Measurements from ENCODE around the gene KDELR1. TPM values are rescaled to one million over a fixed set of nuclear protein-coding genes. Genes with fewer than 3 reads are reported as not detected.

The KDELR1 gene
- total and polyA plus RNA-seq, 9 of the 15 experiments (the other 6 are each of a cell fraction or from before 2014, with no cell fraction given) = 6.1 to 165 (median 58.5) TPM

- ChIA-PET CTCF (ENCODE audit: low intra/inter-chr PET ratio) (interaction anchor here (0.7 kb wide), 1 partner anchor 82 kb away, joined by 5 read pairs; no protein-coding TSS in a partner anchor), POLR2A (interaction anchor here (0.6 to 0.9 kb wide), 2 partner anchors 15 to 39 kb away, joined by 3 read pairs; partner anchors contain the start of gene TMEM143)
- H3K27ac ChIP-seq (ENCODE audit: extremely low read depth, low read depth, low read length) = no peak overlapping the region
- in situ Hi-C loops (cut with MboI) = loop anchor here (5.0 kb wide), 1 partner anchor 46 kb away; no protein-coding TSS in a partner anchor
- no peaks in the 10 kb centered on the region for H3K9me1 ChIP-seq (ENCODE audit: control insufficient read depth, insufficient read depth, low read length)
- no peak for FAIRE-seq
- no peak for ATAC-seq
- H2AFZ ChIP-seq (ENCODE audit: low read depth, low read length) = no peak overlapping the region
- H3K4me1 ChIP-seq (replicated peaks in 1 of 2; ENCODE audit: control insufficient read depth in 2 of 2, insufficient read depth in 2 of 2, low read length in 2 of 2) = peaks cover 0 to 11% of the 10 kb centered on the region in 2 experiments; a peak in 3 of 5 replicates
- no peak for DNase-seq (ENCODE audit: extremely low read depth in 1 of 4, low spot score in 3 of 4)
- H3K36me3 ChIP-seq (ENCODE audit: control insufficient read depth, insufficient read depth, low read length) = no peaks in the 10 kb centered on the region
- no peaks in the 10 kb centered on the region for H3K9me3 ChIP-seq (replicated peaks; ENCODE audit: control insufficient read depth, insufficient read depth, low read depth, low read length)
- intact Hi-C loops (cut with micrococcal nuclease) = no loop called here
- no peaks in the 10 kb centered on the region for H3K79me2 ChIP-seq (ENCODE audit: control insufficient read depth, insufficient read depth, low read length)
- no peak for TF ChIP-seq DPF2 (IDR thresholded peaks at IDR 0.05)
- TF ChIP-seq BRCA1 (IDR thresholded peaks at IDR 0.05) = no peak
- TF ChIP-seq BRCA1 (CRISPR knock-in tag; IDR thresholded peaks at IDR 0.05) = no peak
- no peak for TF ChIP-seq GTF3C2 (IDR thresholded peaks at IDR 0.05; ENCODE audit: borderline replicate concordance, extremely low read depth, insufficient read length)
- TF ChIP-seq SP2 (IDR thresholded peaks at IDR 0.05; ENCODE audit: extremely low read depth, low read depth, low read length, poor library complexity, severe bottlenecking) = no peak
- no peak for TF ChIP-seq BCL6 (CRISPR knock-in tag; IDR thresholded peaks at IDR 0.05)
- no peak for TF ChIP-seq CBX1 (IDR thresholded peaks at IDR 0.05; ENCODE audit: low read depth)
- TF ChIP-seq KAT8 (IDR thresholded peaks at IDR 0.05; ENCODE audit: low read depth) = no peak
- TF ChIP-seq PTRF (tag; IDR thresholded peaks at IDR 0.05) = no peak
- TF ChIP-seq ZNF133 (CRISPR knock-in tag; IDR thresholded peaks at IDR 0.05) = no peak
- TF ChIP-seq FOXA1 (IDR thresholded peaks at IDR 0.05; ENCODE audit: borderline replicate concordance) = no peak
- no peak for TF ChIP-seq CHD4 (IDR thresholded peaks at IDR 0.05; ENCODE audit: insufficient read depth, insufficient replicate concordance, low read depth, low read length, poor library complexity, severe bottlenecking)
- no peak for TF ChIP-seq NBN (IDR thresholded peaks at IDR 0.05; ENCODE audit: low read depth)
- no peak for TF ChIP-seq ZBTB9 (CRISPR knock-in tag; IDR thresholded peaks at IDR 0.05)
- no peak for TF ChIP-seq CBX2 (IDR thresholded peaks at IDR 0.05; ENCODE audit: insufficient read depth, low read length, poor library complexity, severe bottlenecking)
- no peak for TF ChIP-seq ETS2 (tag; IDR thresholded peaks at IDR 0.05; ENCODE audit: borderline replicate concordance, poor library complexity, severe bottlenecking)
- TF ChIP-seq ID3 (CRISPR knock-in tag; IDR thresholded peaks at IDR 0.05) = no peak
- TF ChIP-seq ID3 (tag; IDR thresholded peaks at IDR 0.05) = no peak
- no peak overlapping the region for H3K4me2 ChIP-seq (ENCODE audit: insufficient read depth, low read length)
- H3K4me3 ChIP-seq = no peak overlapping the region
- BruUV-seq (replicated peaks) = no TSS peak
- 50% methylated on average over 4 of the region's 5 CpGs for WGBS (ENCODE audit: insufficient coverage, low coverage, missing lambda C conversion rate)
- peak overlapping the region in 1 of 2 experiments; percentile 61; a peak in 1 of 4 replicates for H3K9ac ChIP-seq (ENCODE audit: insufficient read depth in 1 of 2, low read depth in 2 of 2, low read length in 2 of 2)
- no peaks in the 10 kb centered on the region for H4K20me1 ChIP-seq (replicated peaks; ENCODE audit: control insufficient read depth, insufficient read depth, low read length)
- no peaks in the 10 kb centered on the region for H3K27me3 ChIP-seq (ENCODE audit: control insufficient read depth in 2 of 2, insufficient read depth in 2 of 2, low read length in 2 of 2)
Measured at GRCh38 chr19:48348045-48348444, 43.3 kb downstream of the KDELR1 start.

Measured in K562 (cell line).